H9 (cell line): ENCODE data around the gene PXDC1. TPM values are rescaled to one million over a fixed set of nuclear protein-coding genes. Genes with fewer than 3 reads are reported as not detected.

Source experiments
- DNase-seq: peaks from one replicate; pipeline ENCODE4 v3.0.0-alpha.2; 2017
- H2AFZ ChIP-seq: one replicate; pipeline ENCODE4 v1.6.1; 2013; ENCODE audit warnings: mild to moderate bottlenecking, low read length, control low read depth, moderate library complexity
- H2AK5ac ChIP-seq: 2 replicates; pipeline ENCODE4 v1.6.1; 2013; ENCODE audit warnings: low read length, control low read depth, mixed read lengths; ENCODE audit not compliant: insufficient read length
- H2BK120ac ChIP-seq: one replicate; pipeline ENCODE4 v1.6.1; 2013; ENCODE audit warnings: low read depth, mild to moderate bottlenecking, low read length, control low read depth, inconsistent platforms; ENCODE audit not compliant: poor library complexity, severe bottlenecking
- H2BK12ac ChIP-seq: 2 replicates; pipeline ENCODE4 v1.6.1; 2013; ENCODE audit warnings: low read length, control low read depth, mixed read lengths, low read depth; ENCODE audit not compliant: insufficient read length
- H2BK15ac ChIP-seq: 2 replicates; pipeline ENCODE4 v1.6.1; 2013; ENCODE audit warnings: low read depth, low read length, control low read depth
- H2BK20ac ChIP-seq: one replicate; pipeline ENCODE4 v1.6.1; 2013; ENCODE audit warnings: low read depth, mild to moderate bottlenecking, low read length, control low read depth, inconsistent platforms; ENCODE audit not compliant: poor library complexity, severe bottlenecking
- H2BK5ac ChIP-seq: 2 replicates; pipeline ENCODE4 v1.6.1; 2013; ENCODE audit warnings: low read length, control low read depth, mixed read lengths; ENCODE audit not compliant: insufficient read length
- H3K14ac ChIP-seq: 2 replicates; pipeline ENCODE4 v1.6.1; 2013; ENCODE audit warnings: low read length, control low read depth; ENCODE audit not compliant: insufficient read depth
- H3K18ac ChIP-seq: 2 replicates; pipeline ENCODE4 v1.6.1; 2013; ENCODE audit warnings: low read depth, mild to moderate bottlenecking, mixed read lengths, low read length, control low read depth; ENCODE audit not compliant: insufficient read length
- H3K23ac ChIP-seq: 2 replicates; pipeline ENCODE4 v1.6.1; 2013; ENCODE audit warnings: low read length, control low read depth, mixed read lengths, low read depth; ENCODE audit not compliant: insufficient read length
- H3K23me2 ChIP-seq: 2 replicates; pipeline ENCODE4 v1.6.1; 2013; ENCODE audit warnings: low read depth, mild to moderate bottlenecking, mixed read lengths, low read length, control low read depth; ENCODE audit not compliant: insufficient read length, poor library complexity, severe bottlenecking
- H3K27ac ChIP-seq: 2 replicates; pipeline ENCODE4 v1.5.1; 2013; ENCODE audit warnings: low read length, control low read depth, mixed read lengths, low read depth; ENCODE audit not compliant: insufficient read length
- H3K27me3 ChIP-seq: 2 replicates; pipeline ENCODE4 v1.6.1; 2013; ENCODE audit warnings: low read length, control low read depth, inconsistent platforms; ENCODE audit not compliant: insufficient read depth
- H3K4ac ChIP-seq: 2 replicates; pipeline ENCODE4 v1.6.1; 2013; ENCODE audit warnings: low read depth, mild to moderate bottlenecking, control low read depth, inconsistent platforms, low read length, moderate library complexity
- H3K4me1 ChIP-seq: 2 replicates; pipeline ENCODE4 v1.6.1; 2013; ENCODE audit warnings: low read length, control low read depth, inconsistent platforms; ENCODE audit not compliant: insufficient read depth
- H3K4me2 ChIP-seq: 2 replicates; pipeline ENCODE4 v1.6.1; 2013; ENCODE audit warnings: low read length, control low read depth, mixed read lengths; ENCODE audit not compliant: insufficient read length, insufficient read depth
- H3K56ac ChIP-seq: 2 replicates; pipeline ENCODE4 v1.6.1; 2013; ENCODE audit warnings: low read depth, mild to moderate bottlenecking, mixed read lengths, low read length, control low read depth; ENCODE audit not compliant: insufficient read length
- H3K79me1 ChIP-seq: 2 replicates; pipeline ENCODE4 v1.6.1; 2013; ENCODE audit warnings: low read depth, mild to moderate bottlenecking, moderate library complexity, low read length, control low read depth, inconsistent platforms; ENCODE audit not compliant: insufficient read depth, poor library complexity, severe bottlenecking
- H3K79me2 ChIP-seq: 2 replicates; pipeline ENCODE4 v1.6.1; 2013; ENCODE audit warnings: low read length, control low read depth, inconsistent platforms; ENCODE audit not compliant: insufficient read depth
- H3K9ac ChIP-seq: 2 replicates; pipeline ENCODE4 v1.6.1; 2013; ENCODE audit warnings: low read length, control low read depth, mixed read lengths; ENCODE audit not compliant: insufficient read length; ENCODE audit errors: extremely low read depth
- H3K9me3 ChIP-seq: one replicate; pipeline ENCODE4 v1.6.1; 2013; ENCODE audit warnings: low read depth, low read length, inconsistent platforms; ENCODE audit not compliant: control insufficient read depth
- H3T11ph ChIP-seq: one replicate; pipeline ENCODE4 v1.6.1; 2013; ENCODE audit warnings: mild to moderate bottlenecking, low read length, control low read depth, inconsistent platforms
- H4K20me1 ChIP-seq: one replicate; pipeline ENCODE4 v1.6.1; 2013; ENCODE audit not compliant: control insufficient read depth, insufficient read length, insufficient read depth
- H4K5ac ChIP-seq: 2 replicates; pipeline ENCODE4 v1.6.1; 2013; ENCODE audit warnings: low read depth, mild to moderate bottlenecking, mixed read lengths, low read length, control low read depth; ENCODE audit not compliant: insufficient read length
- H4K8ac ChIP-seq: replicated peaks from 2 replicates; pipeline ENCODE4 v1.6.1; 2013; ENCODE audit warnings: low read length, control low read depth, mixed read lengths, low read depth; ENCODE audit not compliant: insufficient read length
- H4K91ac ChIP-seq: 2 replicates; pipeline ENCODE4 v1.6.1; 2013; ENCODE audit warnings: low read depth, mild to moderate bottlenecking, moderate library complexity, mixed read lengths, low read length, control low read depth; ENCODE audit not compliant: insufficient read length
- H3K27ac Mint-ChIP-seq, 3 experiments: 2 replicates in 2 of 3; 3 replicates in 1 of 3; pipeline ENCODE4 v1.8.0; 2020 to 2021; ENCODE audit warnings: mixed read lengths in 3 of 3, mild to moderate bottlenecking in 1 of 3, moderate library complexity in 1 of 3
- H3K27me3 Mint-ChIP-seq: 2 replicates; pipeline ENCODE4 v1.8.0; 2021; ENCODE audit warnings: low read depth, mild to moderate bottlenecking, moderate library complexity, mixed read lengths
- H3K36me3 Mint-ChIP-seq, 3 experiments: 2 replicates in 2 of 3; 3 replicates in 1 of 3; pipeline ENCODE4 v1.8.0; 2020 to 2021; ENCODE audit warnings: low read depth in 3 of 3, mixed read lengths in 3 of 3; ENCODE audit not compliant: insufficient read depth in 1 of 3
- H3K4me1 Mint-ChIP-seq, 2 experiments: 2 replicates each; pipeline ENCODE4 v1.8.0; 2020; ENCODE audit warnings: mixed read lengths in 2 of 2
- H3K4me3 Mint-ChIP-seq, 2 experiments: 2 replicates in 1 of 2; 3 replicates in 1 of 2; pipeline ENCODE4 v1.8.0; 2020 to 2021; ENCODE audit warnings: mild to moderate bottlenecking in 2 of 2, mixed read lengths in 2 of 2, moderate library complexity in 1 of 2
- H3K9me3 Mint-ChIP-seq, 2 experiments: 2 replicates in 1 of 2; 3 replicates in 1 of 2; pipeline ENCODE4 v1.8.0; 2020; ENCODE audit warnings: mild to moderate bottlenecking in 2 of 2, mixed read lengths in 2 of 2, moderate library complexity in 1 of 2
- CTCF ChIP-seq: fragments of 200-600 bp; sonication (generic); conservative IDR thresholded peaks from 3 replicates; pipeline ENCODE4 v1.8.0; 2021; ENCODE audit warnings: antibody characterized with exemption, mild to moderate bottlenecking
- WGBS: extraction: QIAGEN DNeasy Blood & Tissue Kit; methylation state at CpG from one replicate; pipeline ENCODE4 v1.1.7; 2013; ENCODE audit warnings: missing lambda C conversion rate, low lambda C conversion rate, mixed read lengths; ENCODE audit not compliant: insufficient read length; ENCODE audit errors: extremely low coverage; 5-methylcytosine and 5-hydroxymethylcytosine counted together
- total RNA-seq: library from RNA; stranded (reverse); gene quantifications from 2 replicates; pipeline ENCODE4 v1.2.1, GENCODE V29; 2021

The PXDC1 gene
- total RNA-seq, 1 experiment from 2014 or later: 3.1 TPM

- Histone ChIP-seq H2BK120ac (no peak overlapping the region), H3K4me2 (no peak overlapping the region), H3K27me3 (no peaks in the 10 kb centered on the region), H3K14ac (no peak overlapping the region), H4K20me1 (no peaks in the 10 kb centered on the region), H3K27ac (no peak overlapping the region), H4K5ac (no peak overlapping the region), H3K18ac (no peak overlapping the region), H3K56ac (no peak overlapping the region), H3K9me3 (no peaks in the 10 kb centered on the region), H4K91ac (no peak overlapping the region), H3K79me2 (no peaks in the 10 kb centered on the region), H2AK5ac (no peak overlapping the region), H2BK12ac (no peak overlapping the region), H2BK20ac (no peak overlapping the region), H3K4me1 (peaks cover 3% of the 10 kb centered on the region; the same call in 1 of the 2 replicates), H3K4ac (no peak overlapping the region), H3T11ph (no peak overlapping the region), H2BK5ac (no peak overlapping the region), H3K79me1 (no peaks in the 10 kb centered on the region), H3K9ac (no peak overlapping the region), H4K8ac (no peak overlapping the region), H2AFZ (no peak overlapping the region), H3K23ac (no peak overlapping the region), H2BK15ac (no peak overlapping the region), H3K23me2 (no peaks in the 10 kb centered on the region)
- H3K36me3 Mint-ChIP-seq: no peaks in the 10 kb centered on the region
- H3K4me3 Mint-ChIP-seq: no peak overlapping the region
- peaks cover 19 to 23% of the 10 kb centered on the region in 2 experiments for H3K4me1 Mint-ChIP-seq
- no peaks in the 10 kb centered on the region; the same call in 1 of the 2 replicates for H3K27me3 Mint-ChIP-seq
- TF ChIP-seq CTCF: no peak
- no peak overlapping the region for H3K27ac Mint-ChIP-seq
- no peaks in the 10 kb centered on the region for H3K9me3 Mint-ChIP-seq
- no CpG with 5 or more reads among the region's 6 CpGs for WGBS
- DNase-seq: no peak
Observed at GRCh38 chr6:3765415-3765814, 13.9 kb upstream of the PXDC1 start.
